ENCODE data around the gene SYNE1.
"Not testable (repeated sequence)": the region's sequence is repeated elsewhere in the genome, so short reads cannot be mapped to it uniquely, and the experiment has no call there.

The SYNE1 gene

GRCh38 chr6:152098683-152099082, 538.5 kb downstream of the SYNE1 start:
- no peak for DNase-seq (ENCODE audit: low spot score)

GRCh38 chr6:152096863-152097496, 540.2 kb downstream of the SYNE1 start:
- DNase-seq (ENCODE audit: low spot score): no peak

GRCh38 chr6:152094992-152095592, 542.1 kb downstream of the SYNE1 start:
- no peak for DNase-seq (ENCODE audit: low spot score)

- DNase-seq (ENCODE audit: low spot score): no peak
Measured at GRCh38 chr6:152094276-152094675, 542.9 kb downstream of the SYNE1 start.

GRCh38 chr6:152093711-152094110, 543.5 kb downstream of the SYNE1 start:
- DNase-seq (ENCODE audit: low spot score): no peak

- no peak for DNase-seq (ENCODE audit: low spot score)
Measured at GRCh38 chr6:152091851-152092341, 545.3 kb downstream of the SYNE1 start.

- DNase-seq (ENCODE audit: low spot score): no peak
Measured at GRCh38 chr6:152091201-152091600, 546.0 kb downstream of the SYNE1 start.

GRCh38 chr6:152089992-152090391, 547.2 kb downstream of the SYNE1 start:
- no peak for DNase-seq (ENCODE audit: low spot score)

- no peak for DNase-seq (ENCODE audit: low spot score)
Measured at GRCh38 chr6:152087701-152088100, 549.5 kb downstream of the SYNE1 start.

- no peak for DNase-seq (ENCODE audit: low spot score)
Measured at GRCh38 chr6:152087096-152087495, 550.1 kb downstream of the SYNE1 start.

- no peak for DNase-seq (ENCODE audit: low spot score)
Measured at GRCh38 chr6:152086223-152086873, 550.8 kb downstream of the SYNE1 start.

GRCh38 chr6:152085451-152085921, 551.7 kb downstream of the SYNE1 start:
- no peak for DNase-seq (ENCODE audit: low spot score)

- no peak for DNase-seq (ENCODE audit: low spot score)
Measured at GRCh38 chr6:152078804-152079203, 558.4 kb downstream of the SYNE1 start.

- DNase-seq (ENCODE audit: low spot score): no peak
Measured at GRCh38 chr6:152078001-152078400, 559.2 kb downstream of the SYNE1 start.

- DNase-seq (ENCODE audit: low spot score): not testable (repeated sequence)
Measured at GRCh38 chr6:152076242-152076641, 560.9 kb downstream of the SYNE1 start.

- DNase-seq (ENCODE audit: low spot score): no peak
Measured at GRCh38 chr6:152071843-152072242, 565.3 kb downstream of the SYNE1 start.

Measured in NAMALWA (cell line).